AG10803 (cell line): ENCODE data around the gene SLC36A1.
"Not testable (repeated sequence)": the region's sequence is repeated elsewhere in the genome, so short reads cannot be mapped to it uniquely, and the experiment has no call there.

Experiments used
- DNase-seq: peaks from one replicate; pipeline ENCODE4 v3.0.0; 2010; ENCODE audit warnings: low read depth
- H3K4me3 ChIP-seq: 2 replicates; pipeline ENCODE4 v1.5.1; 2011; ENCODE audit warnings: mild to moderate bottlenecking, low read length, control low read depth
- TF ChIP-seq, protein P1 (sequence below): conservative IDR thresholded peaks from 2 replicates; pipeline ENCODE4 v1.5.1; 2011; ENCODE audit warnings: mild to moderate bottlenecking, low read length, control low read depth, inconsistent platforms

Gene SLC36A1

DNA sequence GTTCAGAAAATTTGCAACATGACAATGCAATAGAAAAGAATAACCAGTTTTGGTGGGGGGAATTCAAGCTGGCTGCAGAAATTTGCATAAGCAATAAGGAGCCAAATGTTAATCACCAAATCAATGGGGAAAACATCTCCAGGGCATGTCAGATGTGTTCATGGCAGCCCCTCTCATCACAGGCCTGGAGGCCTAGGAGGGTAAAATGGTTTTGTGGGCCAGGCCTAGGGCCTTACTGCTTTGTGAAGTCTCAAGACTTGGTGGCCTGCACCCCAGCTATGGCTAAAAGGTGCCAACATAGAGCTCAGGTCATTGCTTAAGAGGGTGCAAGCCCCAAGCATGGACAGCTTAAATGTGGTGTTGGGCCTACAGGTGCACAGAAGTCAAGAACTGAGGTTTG is 29.7 kb upstream of the SLC36A1 start:
- DNase-seq = no peak
- H3K4me3 ChIP-seq = no peak overlapping the region
- TF ChIP-seq, protein P1, sequence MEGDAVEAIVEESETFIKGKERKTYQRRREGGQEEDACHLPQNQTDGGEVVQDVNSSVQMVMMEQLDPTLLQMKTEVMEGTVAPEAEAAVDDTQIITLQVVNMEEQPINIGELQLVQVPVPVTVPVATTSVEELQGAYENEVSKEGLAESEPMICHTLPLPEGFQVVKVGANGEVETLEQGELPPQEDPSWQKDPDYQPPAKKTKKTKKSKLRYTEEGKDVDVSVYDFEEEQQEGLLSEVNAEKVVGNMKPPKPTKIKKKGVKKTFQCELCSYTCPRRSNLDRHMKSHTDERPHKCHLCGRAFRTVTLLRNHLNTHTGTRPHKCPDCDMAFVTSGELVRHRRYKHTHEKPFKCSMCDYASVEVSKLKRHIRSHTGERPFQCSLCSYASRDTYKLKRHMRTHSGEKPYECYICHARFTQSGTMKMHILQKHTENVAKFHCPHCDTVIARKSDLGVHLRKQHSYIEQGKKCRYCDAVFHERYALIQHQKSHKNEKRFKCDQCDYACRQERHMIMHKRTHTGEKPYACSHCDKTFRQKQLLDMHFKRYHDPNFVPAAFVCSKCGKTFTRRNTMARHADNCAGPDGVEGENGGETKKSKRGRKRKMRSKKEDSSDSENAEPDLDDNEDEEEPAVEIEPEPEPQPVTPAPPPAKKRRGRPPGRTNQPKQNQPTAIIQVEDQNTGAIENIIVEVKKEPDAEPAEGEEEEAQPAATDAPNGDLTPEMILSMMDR = no peak

DNA sequence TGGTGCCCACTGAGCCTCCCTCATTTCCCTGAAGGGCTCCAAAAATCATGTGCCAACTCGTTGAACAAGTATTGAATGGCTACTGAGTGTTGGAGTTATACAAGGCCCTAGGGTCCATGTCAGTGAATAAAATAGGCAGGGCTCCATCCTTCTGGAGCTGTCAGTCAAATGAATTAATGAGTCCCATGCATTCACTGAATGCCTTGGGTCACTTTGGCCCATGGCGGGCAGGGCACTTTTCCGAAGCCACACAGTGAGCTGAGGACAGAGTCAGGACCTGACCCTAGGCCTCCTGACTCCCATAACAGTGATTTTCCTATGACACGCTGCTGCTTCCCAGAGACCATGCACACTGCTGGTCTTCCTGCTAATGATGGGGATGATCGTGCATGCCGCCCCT is 27.3 kb upstream of the SLC36A1 start:
- H3K4me3 ChIP-seq = no peak overlapping the region
- TF ChIP-seq, protein P1 = no peak
- no peak for DNase-seq

DNA sequence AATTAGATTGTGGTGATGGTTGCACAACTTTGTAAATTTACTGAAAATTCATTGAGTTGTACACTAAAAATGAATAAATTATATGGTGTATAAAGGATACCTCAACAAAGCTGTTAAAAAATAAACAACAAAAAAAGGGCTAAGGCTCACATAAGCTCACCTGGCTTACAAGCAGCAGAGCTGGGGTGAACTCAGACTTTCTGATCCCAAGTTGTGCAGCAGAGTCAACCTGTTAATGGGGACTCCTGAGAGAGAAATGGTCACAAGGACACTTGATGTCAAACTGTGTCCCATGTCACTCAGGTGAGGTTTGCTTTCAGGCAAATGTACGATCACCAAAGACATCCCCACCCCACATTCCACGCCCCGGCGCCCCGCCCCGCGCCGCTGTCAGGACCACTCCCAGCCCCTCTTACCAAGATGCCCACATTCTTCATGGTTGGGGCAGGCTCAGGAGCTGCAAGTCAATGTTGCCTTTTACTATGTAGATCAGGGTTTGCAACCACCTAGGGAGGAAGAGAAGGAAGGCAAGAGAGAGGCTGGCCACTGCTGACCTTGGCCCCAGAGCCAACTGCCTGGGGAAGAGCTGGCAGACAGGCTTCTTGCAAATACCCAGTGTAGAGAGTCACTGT is 22.4 kb upstream of the SLC36A1 start:
- no peak for DNase-seq
- no peak overlapping the region for H3K4me3 ChIP-seq
- TF ChIP-seq, protein P1 = no peak

DNA sequence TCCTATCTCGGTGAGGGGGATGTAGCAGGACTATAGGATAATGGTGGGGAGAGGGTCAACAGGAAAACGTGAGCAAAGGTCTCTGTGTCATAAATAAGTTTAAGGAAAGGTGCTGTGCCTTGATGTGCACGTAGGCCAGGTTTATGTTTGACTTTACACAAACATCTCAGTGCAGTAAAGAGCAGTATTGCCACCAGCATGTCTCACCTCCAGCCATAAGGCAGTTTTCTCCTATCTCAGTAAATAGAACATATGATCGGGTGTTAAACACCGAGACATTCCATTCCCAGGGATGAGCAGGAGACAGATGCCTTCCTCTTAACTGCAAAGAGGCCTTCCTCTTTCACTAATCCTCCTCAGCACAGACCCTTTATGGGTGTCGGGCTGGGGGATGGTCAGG is 21.1 kb upstream of the SLC36A1 start:
- H3K4me3 ChIP-seq, DNase-seq: not testable (repeated sequence)

DNA sequence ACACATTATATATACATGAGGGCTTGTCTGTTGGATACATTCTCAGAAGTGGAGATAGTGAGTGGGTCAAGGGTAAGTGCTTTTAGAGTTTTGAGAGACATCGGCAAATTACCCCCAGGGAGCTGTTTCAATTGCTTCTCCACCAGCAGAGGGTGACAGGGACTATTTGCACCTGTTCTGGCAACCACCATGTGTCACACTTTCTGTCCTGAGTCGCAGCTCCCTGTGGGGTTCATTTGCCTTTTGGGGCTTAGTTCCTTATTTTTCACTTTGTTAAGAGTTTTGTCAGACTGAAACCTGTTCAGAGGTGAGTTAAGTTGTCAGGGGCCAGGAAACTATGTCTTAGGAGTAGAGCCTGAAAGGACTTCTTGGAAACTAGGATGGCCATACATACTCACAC is 20.1 kb upstream of the SLC36A1 start:
- no peak for DNase-seq
- TF ChIP-seq, protein P1 = no peak
- H3K4me3 ChIP-seq = no peak overlapping the region

DNA sequence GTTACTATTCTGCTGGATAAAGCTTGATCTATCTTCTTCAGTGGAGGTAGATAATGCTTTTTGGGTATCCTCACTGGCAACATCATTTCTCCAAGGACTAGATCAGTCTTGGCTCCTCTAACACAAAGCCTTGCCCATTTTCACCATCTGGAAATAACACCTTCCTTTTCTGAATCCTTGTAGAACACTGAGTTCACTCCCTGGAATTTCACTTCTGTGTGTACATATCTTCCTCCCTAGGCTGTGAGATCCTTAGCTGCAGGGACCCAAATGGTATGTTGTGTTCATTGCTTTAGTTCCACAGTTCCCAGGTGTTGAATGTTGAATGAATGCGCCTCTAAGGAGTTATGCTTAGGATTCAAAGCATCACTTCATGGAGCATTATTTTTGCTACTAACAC is 16.7 kb upstream of the SLC36A1 start:
- no peak overlapping the region for H3K4me3 ChIP-seq
- TF ChIP-seq, protein P1 = no peak

DNA sequence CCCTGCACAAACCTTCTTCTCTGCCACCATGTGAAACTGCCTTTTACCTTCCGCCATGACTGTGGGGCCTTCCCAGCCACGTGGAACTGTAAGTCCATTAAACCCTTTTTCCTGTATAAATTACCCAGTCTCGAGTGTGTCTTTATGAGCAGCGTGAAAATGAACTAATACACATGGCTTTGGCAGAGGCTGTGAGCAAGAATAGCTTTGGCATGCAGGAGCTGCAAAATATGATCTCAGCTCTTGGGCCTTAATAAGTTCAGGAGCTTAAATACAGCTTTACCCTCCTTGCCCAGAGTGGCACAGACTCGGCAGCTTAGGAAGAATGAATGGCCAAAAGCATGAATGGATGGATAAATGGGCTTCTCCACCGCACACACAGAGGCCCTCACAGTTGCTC is 15.7 kb upstream of the SLC36A1 start:
- TF ChIP-seq, protein P1 = no peak
- DNase-seq = no peak
- H3K4me3 ChIP-seq = no peak overlapping the region

More for the DNA sequence above, 16.7 kb upstream of the SLC36A1 start:
- no peak for DNase-seq

DNA sequence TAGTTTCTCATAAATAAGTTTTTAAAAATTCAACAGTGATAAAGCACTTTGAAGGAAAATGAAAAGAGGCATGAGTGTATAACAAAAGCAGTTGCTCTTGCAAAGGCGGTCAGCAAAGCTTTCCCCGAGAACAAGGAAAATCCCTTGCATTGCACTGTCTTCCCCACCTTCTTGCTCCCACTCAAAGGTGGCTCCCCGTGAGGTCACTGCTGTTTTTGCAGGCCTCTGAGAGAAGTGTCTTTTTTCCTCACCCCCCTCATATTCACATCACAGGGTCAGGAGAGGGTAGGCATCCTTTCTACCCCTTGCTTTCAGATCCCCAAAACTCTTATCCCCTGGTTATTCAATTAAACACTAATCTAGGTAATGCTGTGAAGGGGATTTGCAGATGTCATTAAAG is 15.2 kb upstream of the SLC36A1 start:
- no peak for DNase-seq
- TF ChIP-seq, protein P1 = no peak
- H3K4me3 ChIP-seq = no peak overlapping the region
